HFF-Myc (cell line): ENCODE results near the gene BMPER.
A peak's percentile ranks its signal among the peaks of the same experiment; 100 is the strongest.

Experiments used
- DNase-seq: peaks from one replicate; pipeline ENCODE4 v3.0.0-alpha.2; 2011; ENCODE audit warnings: low read depth; ENCODE audit errors: extremely low read depth
- H3K4me3 ChIP-seq: replicated peaks from 2 replicates; pipeline ENCODE4 v1.5.1; 2011; ENCODE audit warnings: low read depth, mild to moderate bottlenecking, control low read depth, low read length
- CTCF ChIP-seq: IDR thresholded peaks from 2 replicates; pipeline ENCODE4 v1.5.1; 2012; ENCODE audit warnings: mild to moderate bottlenecking, low read depth, low read length, control low read depth; ENCODE audit errors: missing control alignments

BMPER gene

DNA sequence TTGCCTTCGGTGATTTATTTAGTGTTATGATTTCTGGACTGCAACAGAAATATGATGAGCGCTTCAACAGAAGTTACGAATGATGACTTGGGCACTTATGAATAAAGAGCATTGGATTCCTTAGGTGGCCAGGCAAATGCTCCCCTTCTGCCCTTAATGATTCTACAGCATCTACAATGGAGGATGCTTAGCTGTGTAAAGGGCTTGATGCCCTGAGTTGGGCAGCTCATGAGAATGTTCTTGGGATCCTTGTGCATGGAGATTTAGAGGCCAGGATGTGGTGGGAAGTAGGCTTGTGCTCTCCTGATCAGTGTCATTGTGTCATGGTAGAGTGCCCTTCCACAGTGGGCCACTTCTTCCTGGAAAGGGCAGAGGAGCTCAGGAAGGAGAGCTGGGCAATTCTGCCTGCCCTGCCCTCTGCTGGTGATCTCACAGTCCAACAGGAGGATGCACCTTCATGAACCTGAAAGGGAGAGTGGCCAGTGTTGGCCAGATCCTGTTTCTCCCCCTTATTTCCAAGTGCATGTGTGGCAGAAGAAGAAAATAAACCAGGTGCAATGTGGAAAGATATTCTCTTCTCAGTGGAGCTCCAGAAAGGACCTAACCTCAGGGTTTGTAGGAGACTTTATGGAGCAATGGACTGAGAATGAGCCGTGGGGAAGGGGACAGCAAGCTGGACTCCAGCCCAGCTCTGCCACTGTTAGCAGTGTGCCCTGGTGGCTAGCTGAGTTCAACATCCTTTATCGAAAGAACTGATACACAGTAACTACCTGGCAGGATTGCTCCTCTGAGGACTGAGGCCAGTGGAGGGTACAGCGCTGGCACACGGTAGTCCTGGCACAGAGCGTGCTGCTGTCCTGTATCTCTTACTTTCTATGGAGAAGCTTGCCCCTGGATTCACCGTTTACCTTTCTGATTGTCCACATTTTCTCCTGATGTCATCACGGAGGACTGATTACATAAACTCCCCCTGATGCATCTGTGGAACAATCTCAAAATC lies 182.9 kb downstream of the BMPER start:
- no peak overlapping the region for H3K4me3 ChIP-seq
- DNase-seq = no peak
- TF ChIP-seq CTCF = peak; percentile 75

GRCh38 chr7:34090816-34091215 lies 185.5 kb downstream of the BMPER start:
- no peak for TF ChIP-seq CTCF
- no peak for DNase-seq
- H3K4me3 ChIP-seq = no peak overlapping the region

DNA sequence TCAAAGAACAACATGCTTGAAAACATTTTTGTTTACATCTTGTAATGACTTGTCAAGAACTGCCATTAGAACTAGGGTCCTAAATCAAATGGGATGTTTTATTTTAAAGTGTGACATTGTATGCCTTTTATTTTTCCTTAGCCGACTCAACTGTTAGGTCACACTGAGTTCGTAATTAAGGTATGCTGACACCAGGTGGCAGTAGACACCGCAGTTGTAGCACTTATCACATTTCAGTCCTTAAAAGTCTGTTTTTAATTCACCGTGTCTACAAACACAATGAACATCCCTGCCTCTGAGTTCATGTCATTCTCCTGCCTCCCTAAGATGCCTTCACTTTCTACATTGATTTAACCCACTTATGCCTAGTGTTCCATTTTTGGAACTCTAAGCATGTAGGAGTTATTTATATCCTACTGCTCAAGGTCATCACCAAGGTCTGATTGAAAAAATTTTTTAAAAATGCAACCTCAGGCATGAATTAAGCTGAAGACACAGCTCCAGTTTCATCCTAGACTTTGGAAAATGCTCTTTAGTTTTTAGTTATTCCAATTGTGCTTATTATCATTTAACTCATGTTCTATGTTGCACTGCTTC lies 186.1 kb downstream of the BMPER start:
- no peak for DNase-seq
- no peak overlapping the region for H3K4me3 ChIP-seq
- peak; percentile 50 for TF ChIP-seq CTCF

- H3K4me3 ChIP-seq = no peak overlapping the region
- TF ChIP-seq CTCF = no peak
- DNase-seq = no peak
These were observed 187.9 kb downstream of the BMPER start for GRCh38 chr7:34093276-34093675.

DNA sequence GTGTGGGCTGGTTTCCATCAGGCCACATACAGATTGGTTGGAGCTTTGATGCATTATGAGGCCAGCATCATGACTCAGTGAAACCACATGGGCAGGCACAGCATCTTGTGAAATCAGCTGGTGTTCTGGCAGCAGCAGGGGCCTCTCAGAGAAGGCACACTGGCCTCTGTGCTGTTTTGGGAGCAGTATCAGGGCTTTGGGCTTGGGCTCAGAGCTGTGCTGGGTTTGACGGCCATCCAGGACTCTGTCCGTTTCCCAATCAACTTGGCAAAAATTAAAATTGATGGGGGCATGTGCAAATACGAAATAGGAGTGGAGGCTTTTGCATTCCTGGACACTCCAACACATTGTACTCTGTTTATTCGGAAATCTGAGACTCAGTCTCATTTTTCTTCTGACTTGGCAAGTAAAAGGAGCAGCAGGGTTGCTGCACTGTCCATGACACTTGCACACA lies 190.9 kb downstream of the BMPER start:
- peak; percentile 61 for DNase-seq
- no peak for TF ChIP-seq CTCF
- H3K4me3 ChIP-seq = no peak overlapping the region

DNA sequence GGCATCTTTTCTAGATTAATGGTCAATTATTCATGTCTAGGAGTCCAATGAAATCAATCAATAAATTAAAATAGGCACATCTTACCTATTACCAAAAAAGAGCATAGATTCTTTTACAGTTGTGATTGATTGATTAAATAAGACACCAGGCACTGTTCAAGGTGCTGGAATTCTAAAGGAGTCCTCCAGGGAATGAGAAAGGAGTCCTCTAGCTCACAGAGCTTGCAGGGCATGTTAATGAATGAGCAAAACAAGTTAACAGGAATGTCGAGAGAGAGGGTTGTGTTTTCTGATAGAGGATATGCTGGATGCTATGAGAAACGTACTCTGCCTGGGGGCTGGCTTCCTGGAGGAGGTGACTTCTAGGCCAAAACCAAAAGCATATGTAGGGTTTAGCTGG lies 191.4 kb downstream of the BMPER start:
- no peak overlapping the region for H3K4me3 ChIP-seq
- TF ChIP-seq CTCF = no peak
- DNase-seq = no peak
